Gastroesophageal sphincter (tissue), 4 donors: ENCODE results near the gene RDH16. TPM values are rescaled to one million over a fixed set of nuclear protein-coding genes. Genes with fewer than 3 reads are reported as not detected.
"Not testable (repeated sequence)": the region's sequence is repeated elsewhere in the genome, so short reads cannot be mapped to it uniquely, and the experiment has no call there.

Experiments used
- ATAC-seq: fragments of 150-250 bp; one replicate; pipeline ENCODE4 v1.9.1; 2016; ENCODE audit warnings: mild to moderate bottlenecking, moderate library complexity
- H3K27ac ChIP-seq, 4 donors: fragments of 200-600 bp; sonication (generic) in 3 of 4; 1 replicate in 3 of 4; 2 replicates in 1 of 4; pipeline ENCODE4 v1.5.1; 2016 to 2019
- H3K27me3 ChIP-seq: fragments of 200-600 bp; sonication (generic); one replicate; pipeline ENCODE4 v1.5.1; 2019
- H3K36me3 ChIP-seq, 2 donors: fragments of 200-600 bp; sonication (generic); one replicate each; pipeline ENCODE4 v1.5.1; 2019; ENCODE audit warnings: control low read depth in 1 of 2
- H3K4me1 ChIP-seq, 3 donors: fragments of 200-600 bp; sonication (generic); 1 replicate in 2 of 3; 2 replicates in 1 of 3; pipeline ENCODE4 v1.5.1; 2016 to 2019; ENCODE audit warnings: control low read depth in 2 of 3
- H3K4me3 ChIP-seq, 2 donors: fragments of 200-600 bp; sonication (generic); one replicate each; pipeline ENCODE4 v1.5.1; 2019; ENCODE audit warnings: mild to moderate bottlenecking in 1 of 2, moderate library complexity in 1 of 2
- H3K9me3 ChIP-seq, 3 donors: fragments of 200-600 bp; sonication (generic); one replicate each; pipeline ENCODE4 v1.5.1; 2017 to 2019; ENCODE audit warnings: control low read depth in 2 of 3
- CTCF ChIP-seq, 4 experiments: fragments of 200-600 bp in 2 of 4; fragments of 450-650 bp in 2 of 4; sonication (generic) in 1 of 4; IDR thresholded peaks; one replicate each; pipeline ENCODE4 v1.5.1; 2017 to 2019; ENCODE audit warnings: antibody characterized with exemption in 4 of 4, mild to moderate bottlenecking in 2 of 4, moderate library complexity in 2 of 4
- EP300 ChIP-seq: sonication (generic); formaldehyde crosslinking; IDR thresholded peaks from one replicate; pipeline ENCODE4 v1.6.1; 2017; ENCODE audit warnings: antibody characterized with exemption, mild to moderate bottlenecking
- POLR2A ChIP-seq, 2 donors: fragments of 450-650 bp; IDR thresholded peaks; one replicate each; pipeline ENCODE4 v1.6.1; 2017; ENCODE audit warnings: antibody characterized with exemption in 2 of 2, mild to moderate bottlenecking in 2 of 2, moderate library complexity in 1 of 2
- POLR2AphosphoS5 ChIP-seq: sonication (generic); formaldehyde crosslinking; IDR thresholded peaks from one replicate; pipeline ENCODE4 v1.6.1; 2017; ENCODE audit warnings: antibody characterized with exemption
- WGBS, 2 donors: methylation state at CpG; one replicate each; pipeline ENCODE4 v1.1.5; 2018; ENCODE audit warnings: low coverage in 1 of 2; 5-methylcytosine and 5-hydroxymethylcytosine counted together
- total RNA-seq, 4 donors: library from RNA; depleted of rRNA; stranded (reverse); fragments of >200 nt; gene quantifications; one replicate each; pipeline ENCODE4 v1.1.0, GENCODE V29; 2016

The RDH16 gene
- total RNA-seq, 4 donors from 2014 or later = 0.22 to 0.81 (median 0.27) TPM; not detected in 1

GRCh38 chr12:56965124-56965523, 7.7 kb upstream of the RDH16 start:
- not testable (repeated sequence) for H3K27me3 ChIP-seq, H3K9me3 ChIP-seq, ATAC-seq, H3K27ac ChIP-seq, H3K4me1 ChIP-seq, H3K36me3 ChIP-seq, H3K4me3 ChIP-seq
- WGBS, 2 donors = 57 to 75% methylated on average over 1 of the region's 4 CpGs

GRCh38 chr12:56963557-56963956, 6.1 kb upstream of the RDH16 start:
- H3K4me3 ChIP-seq, ATAC-seq, H3K27ac ChIP-seq, H3K27me3 ChIP-seq, H3K36me3 ChIP-seq, H3K4me1 ChIP-seq: not testable (repeated sequence)
- peaks cover 0 to 19% (median 0%) of the 10 kb centered on the region in 3 donors for H3K9me3 ChIP-seq
- WGBS, 2 donors = no CpG with 5 or more reads among the region's 27 CpGs

GRCh38 chr12:56962247-56962646, 4.8 kb upstream of the RDH16 start:
- 64 to 66% methylated on average over 3 to 4 of the region's 4 CpGs for WGBS, 2 donors
- not testable (repeated sequence) for H3K27me3 ChIP-seq, H3K4me3 ChIP-seq, H3K4me1 ChIP-seq, H3K27ac ChIP-seq, ATAC-seq, H3K36me3 ChIP-seq
- H3K9me3 ChIP-seq = peaks cover 0 to 28% (median 0%) of the 10 kb centered on the region in 3 donors

GRCh38 chr12:56958422-56958821, 1.0 kb upstream of the RDH16 start:
- H3K36me3 ChIP-seq = no peaks in the 10 kb centered on the region
- no peaks in the 10 kb centered on the region for H3K27me3 ChIP-seq
- no CpG with 5 or more reads among the region's 2 CpGs for WGBS, 2 donors
- no peak overlapping the region for H3K27ac ChIP-seq
- peaks cover 0 to 19% (median 0%) of the 10 kb centered on the region in 3 donors for H3K9me3 ChIP-seq
- TF ChIP-seq CTCF (IDR thresholded peaks at IDR 0.05) (no peak), POLR2A (IDR thresholded peaks at IDR 0.05) (no peak), EP300 (no peak), POLR2AphosphoS5 (no peak)
- no peak overlapping the region for H3K4me3 ChIP-seq
- no peaks in the 10 kb centered on the region for H3K4me1 ChIP-seq
- no peak for ATAC-seq

GRCh38 chr12:56955631-56956256, 1.7 kb downstream of the RDH16 start:
- H3K27ac ChIP-seq = no peak overlapping the region
- H3K27me3 ChIP-seq = no peaks in the 10 kb centered on the region
- H3K4me1 ChIP-seq = no peaks in the 10 kb centered on the region
- 67 to 100% methylated on average over 1 to 2 of the region's 2 CpGs for WGBS, 2 donors
- peaks cover 0 to 10% of the 10 kb centered on the region in 2 donors for H3K36me3 ChIP-seq
- no peak for ATAC-seq
- no peak for TF ChIP-seq EP300
- no peak for TF ChIP-seq POLR2AphosphoS5
- TF ChIP-seq CTCF (IDR thresholded peaks at IDR 0.05) = no peak
- TF ChIP-seq POLR2A (IDR thresholded peaks at IDR 0.05) = no peak
- peaks cover 0 to 19% (median 0%) of the 10 kb centered on the region in 3 donors for H3K9me3 ChIP-seq
- H3K4me3 ChIP-seq = no peak overlapping the region

GRCh38 chr12:56954958-56955355, 2.5 kb downstream of the RDH16 start:
- TF ChIP-seq CTCF (IDR thresholded peaks at IDR 0.05) = no peak
- no peak for TF ChIP-seq POLR2AphosphoS5
- no peak for TF ChIP-seq POLR2A (IDR thresholded peaks at IDR 0.05)
- no peak for TF ChIP-seq EP300
- peaks cover 0 to 19% (median 0%) of the 10 kb centered on the region in 3 donors for H3K9me3 ChIP-seq
- H3K36me3 ChIP-seq = peaks cover 0 to 13% of the 10 kb centered on the region in 2 donors
- 67% methylated on average over 3 of the region's 6 CpGs; no CpG with 5 or more reads in 1 of the 2 donors for WGBS, 2 donors
- no peaks in the 10 kb centered on the region for H3K27me3 ChIP-seq
- H3K4me3 ChIP-seq = no peak overlapping the region
- H3K4me1 ChIP-seq = no peaks in the 10 kb centered on the region
- no peak overlapping the region for H3K27ac ChIP-seq
- ATAC-seq = no peak
